ENCODE results near the gene INHBA.

Gene INHBA

GRCh38 chr7:41692251-41692650 lies 10.6 kb downstream of the INHBA start:
- Histone ChIP-seq H3K79me2 (ENCODE audit: insufficient read depth, low read depth) (no peaks in the 10 kb centered on the region), H2AFZ (ENCODE audit: low read depth) (no peak overlapping the region), H3K9ac (no peak overlapping the region), H3K27ac (no peak overlapping the region), H3K36me3 (ENCODE audit: insufficient read depth) (no peaks in the 10 kb centered on the region), H4K20me1 (ENCODE audit: insufficient read depth) (no peaks in the 10 kb centered on the region), H3K4me2 (no peak overlapping the region), H3K4me3 (IDR thresholded peaks at IDR 0.05; ENCODE audit: insufficient read depth, low read depth, low read length) (no peak overlapping the region), H3K27me3 (ENCODE audit: insufficient read depth, low read depth) (no peaks in the 10 kb centered on the region), H3K4me1 (ENCODE audit: low read depth, poor library complexity, severe bottlenecking) (no peaks in the 10 kb centered on the region)
- no peak for TF ChIP-seq CTCF (conservative IDR thresholded peaks at IDR 0.05; ENCODE audit: low read depth, low read length)

- Histone ChIP-seq H3K4me2 (no peak overlapping the region), H3K4me1 (ENCODE audit: low read depth, poor library complexity, severe bottlenecking) (no peaks in the 10 kb centered on the region), H3K9ac (no peak overlapping the region), H4K20me1 (ENCODE audit: insufficient read depth) (no peaks in the 10 kb centered on the region), H3K79me2 (ENCODE audit: insufficient read depth, low read depth) (no peaks in the 10 kb centered on the region), H3K27ac (no peak overlapping the region), H3K27me3 (ENCODE audit: insufficient read depth, low read depth) (no peaks in the 10 kb centered on the region), H3K36me3 (ENCODE audit: insufficient read depth) (no peaks in the 10 kb centered on the region), H3K4me3 (IDR thresholded peaks at IDR 0.05; ENCODE audit: insufficient read depth, low read depth, low read length) (no peak overlapping the region), H2AFZ (ENCODE audit: low read depth) (no peak overlapping the region)
- no peak for TF ChIP-seq CTCF (conservative IDR thresholded peaks at IDR 0.05; ENCODE audit: low read depth, low read length)
Measured at GRCh38 chr7:41691286-41692190, 11.4 kb downstream of the INHBA start.

- Histone ChIP-seq H3K4me2 (no peak overlapping the region), H3K27ac (no peak overlapping the region)
Measured at GRCh38 chr7:41689815-41690214, 13.1 kb downstream of the INHBA start.

GRCh38 chr7:41688906-41689305 lies 14.0 kb downstream of the INHBA start:
- Histone ChIP-seq H3K4me3 (IDR thresholded peaks at IDR 0.05; ENCODE audit: insufficient read depth, low read depth, low read length) (no peak overlapping the region), H2AFZ (ENCODE audit: low read depth) (no peak overlapping the region), H4K20me1 (ENCODE audit: insufficient read depth) (no peaks in the 10 kb centered on the region), H3K9ac (no peak overlapping the region), H3K36me3 (ENCODE audit: insufficient read depth) (no peaks in the 10 kb centered on the region; the same call in 1 of the 2 replicates), H3K79me2 (ENCODE audit: insufficient read depth, low read depth) (no peaks in the 10 kb centered on the region), H3K4me1 (ENCODE audit: low read depth, poor library complexity, severe bottlenecking) (no peaks in the 10 kb centered on the region), H3K4me2 (no peak overlapping the region), H3K27me3 (ENCODE audit: insufficient read depth, low read depth) (no peaks in the 10 kb centered on the region), H3K27ac (no peak overlapping the region)
- no peak for TF ChIP-seq CTCF (conservative IDR thresholded peaks at IDR 0.05; ENCODE audit: low read depth, low read length)

More at GRCh38 chr7:41689815-41690214, 13.1 kb downstream of the INHBA start:
- H3K4me1 ChIP-seq (ENCODE audit: low read depth, poor library complexity, severe bottlenecking): no peaks in the 10 kb centered on the region
- no peak for TF ChIP-seq CTCF (conservative IDR thresholded peaks at IDR 0.05; ENCODE audit: low read depth, low read length)
- H3K36me3 ChIP-seq (ENCODE audit: insufficient read depth): no peaks in the 10 kb centered on the region; the same call in 1 of the 2 replicates
- no peaks in the 10 kb centered on the region for H3K79me2 ChIP-seq (ENCODE audit: insufficient read depth, low read depth)
- H2AFZ ChIP-seq (ENCODE audit: low read depth): no peak overlapping the region
- H3K9ac ChIP-seq: no peak overlapping the region
- no peaks in the 10 kb centered on the region for H3K27me3 ChIP-seq (ENCODE audit: insufficient read depth, low read depth)
- H4K20me1 ChIP-seq (ENCODE audit: insufficient read depth): no peaks in the 10 kb centered on the region
- H3K4me3 ChIP-seq (IDR thresholded peaks at IDR 0.05; ENCODE audit: insufficient read depth, low read depth, low read length): no peak overlapping the region
